ENCODE results near the gene SPATS2L. TPM values are rescaled to one million over a fixed set of nuclear protein-coding genes. Genes with fewer than 3 reads are reported as not detected.

The SPATS2L gene
- total RNA-seq, 1 experiment from 2014 or later, result 174 TPM

DNA sequence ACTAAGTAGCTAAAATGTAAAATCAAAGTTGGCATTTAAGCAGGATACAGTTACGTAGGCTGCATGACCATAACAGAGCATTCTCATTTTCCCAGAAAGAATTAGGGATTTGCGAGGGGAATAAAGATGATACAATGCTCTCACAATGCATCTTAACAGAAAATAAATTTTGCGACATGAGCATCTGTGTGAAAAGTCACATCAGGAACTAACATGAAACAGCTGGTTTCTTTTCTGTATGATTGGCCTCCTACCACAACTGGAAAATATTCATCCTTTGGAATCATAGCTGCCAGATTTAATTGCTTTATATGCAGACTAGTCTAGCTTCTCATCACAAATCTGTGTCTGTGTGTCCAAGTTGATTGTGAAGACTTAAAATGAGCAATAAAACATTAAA is 137.4 kb downstream of the SPATS2L start:
- no peak overlapping the region for H3K4me3 ChIP-seq (ENCODE audit: low read length)
- H3K36me3 ChIP-seq (ENCODE audit: low read depth, low read length), result peaks cover 63% of the 10 kb centered on the region
- DNase-seq, result no peak
- BruUV-seq (replicated peaks), result no TSS peak
- H4K20me1 ChIP-seq (ENCODE audit: low read length), result no peaks in the 10 kb centered on the region
- no peaks in the 10 kb centered on the region for H3F3A ChIP-seq (ENCODE audit: low read length, unreplicated experiment)
- H3K9me3 ChIP-seq (ENCODE audit: low read length), result no peaks in the 10 kb centered on the region
- no peaks in the 10 kb centered on the region for H3K9me2 ChIP-seq (replicated peaks; ENCODE audit: low read length)
- TF ChIP-seq EZH2phosphoT487 (IDR thresholded peaks at IDR 0.05; ENCODE audit: borderline replicate concordance, low read length) (no peak), EZH2 (IDR thresholded peaks at IDR 0.05; ENCODE audit: low read length, unreplicated experiment) (no peak)
- TF ChIP-seq, protein P1, sequence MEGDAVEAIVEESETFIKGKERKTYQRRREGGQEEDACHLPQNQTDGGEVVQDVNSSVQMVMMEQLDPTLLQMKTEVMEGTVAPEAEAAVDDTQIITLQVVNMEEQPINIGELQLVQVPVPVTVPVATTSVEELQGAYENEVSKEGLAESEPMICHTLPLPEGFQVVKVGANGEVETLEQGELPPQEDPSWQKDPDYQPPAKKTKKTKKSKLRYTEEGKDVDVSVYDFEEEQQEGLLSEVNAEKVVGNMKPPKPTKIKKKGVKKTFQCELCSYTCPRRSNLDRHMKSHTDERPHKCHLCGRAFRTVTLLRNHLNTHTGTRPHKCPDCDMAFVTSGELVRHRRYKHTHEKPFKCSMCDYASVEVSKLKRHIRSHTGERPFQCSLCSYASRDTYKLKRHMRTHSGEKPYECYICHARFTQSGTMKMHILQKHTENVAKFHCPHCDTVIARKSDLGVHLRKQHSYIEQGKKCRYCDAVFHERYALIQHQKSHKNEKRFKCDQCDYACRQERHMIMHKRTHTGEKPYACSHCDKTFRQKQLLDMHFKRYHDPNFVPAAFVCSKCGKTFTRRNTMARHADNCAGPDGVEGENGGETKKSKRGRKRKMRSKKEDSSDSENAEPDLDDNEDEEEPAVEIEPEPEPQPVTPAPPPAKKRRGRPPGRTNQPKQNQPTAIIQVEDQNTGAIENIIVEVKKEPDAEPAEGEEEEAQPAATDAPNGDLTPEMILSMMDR (conservative IDR thresholded peaks at IDR 0.05; ENCODE audit: low read depth, low read length), result no peak
- no peak overlapping the region for H3K4me2 ChIP-seq (ENCODE audit: low read length)
- intact Hi-C loops (cut with micrococcal nuclease), result no loop called here
- ChIA-PET CTCF (no interaction called here), POLR2A (ENCODE audit: unreplicated experiment) (no interaction called here)
- H2AFZ ChIP-seq (ENCODE audit: low read length), result no peak overlapping the region
- no peaks in the 10 kb centered on the region for H3K79me2 ChIP-seq (ENCODE audit: low read length)
- no peak overlapping the region for H3K27ac ChIP-seq (ENCODE audit: low read length)
- ATAC-seq, result no peak
- no peak overlapping the region for H3K9ac ChIP-seq (ENCODE audit: low read length)
- no peaks in the 10 kb centered on the region for H3K4me1 ChIP-seq (ENCODE audit: insufficient read depth, low read length)
- no peaks in the 10 kb centered on the region for H3K27me3 ChIP-seq (ENCODE audit: low read length)

DNA sequence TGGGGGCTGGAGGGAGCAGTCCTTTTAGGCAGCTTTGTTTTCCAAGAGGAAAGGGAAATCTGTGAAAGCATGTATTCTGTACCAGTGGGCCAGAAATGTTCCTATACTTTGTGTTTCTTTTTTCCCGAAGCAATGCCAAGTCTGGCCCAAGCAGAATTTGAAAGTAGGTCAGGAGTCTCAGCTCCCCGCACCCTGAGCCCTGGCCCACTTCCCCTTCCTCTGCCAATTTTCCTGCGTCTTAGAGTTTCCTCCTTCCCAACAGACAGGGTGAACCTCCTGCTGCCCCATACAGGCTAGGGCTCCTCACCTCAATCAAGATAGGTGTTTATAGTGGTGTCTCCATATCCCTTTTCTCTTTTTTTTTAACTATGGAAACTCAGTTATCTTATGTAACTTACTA is 138.0 kb downstream of the SPATS2L start:
- Histone ChIP-seq H3K4me3 (ENCODE audit: low read length) (no peak overlapping the region), H3K4me1 (ENCODE audit: insufficient read depth, low read length) (no peaks in the 10 kb centered on the region), H3K36me3 (ENCODE audit: low read depth, low read length) (peaks cover 64% of the 10 kb centered on the region), H3K27ac (ENCODE audit: low read length) (no peak overlapping the region), H2AFZ (ENCODE audit: low read length) (no peak overlapping the region), H3K79me2 (ENCODE audit: low read length) (no peaks in the 10 kb centered on the region), H3K9me3 (ENCODE audit: low read length) (no peaks in the 10 kb centered on the region), H3K27me3 (ENCODE audit: low read length) (no peaks in the 10 kb centered on the region), H4K20me1 (ENCODE audit: low read length) (no peaks in the 10 kb centered on the region), H3K9ac (ENCODE audit: low read length) (no peak overlapping the region), H3F3A (ENCODE audit: low read length, unreplicated experiment) (no peaks in the 10 kb centered on the region), H3K9me2 (replicated peaks; ENCODE audit: low read length) (no peaks in the 10 kb centered on the region), H3K4me2 (ENCODE audit: low read length) (no peak overlapping the region)
- TF ChIP-seq EZH2phosphoT487 (IDR thresholded peaks at IDR 0.05; ENCODE audit: borderline replicate concordance, low read length) (no peak), EZH2 (IDR thresholded peaks at IDR 0.05; ENCODE audit: low read length, unreplicated experiment) (no peak)
- TF ChIP-seq, protein P1 (conservative IDR thresholded peaks at IDR 0.05; ENCODE audit: low read depth, low read length), result no peak
- no peak for ATAC-seq
- no peak for DNase-seq
- BruUV-seq (replicated peaks), result no TSS peak
- intact Hi-C loops (cut with micrococcal nuclease), result no loop called here
- POLR2A ChIA-PET (ENCODE audit: unreplicated experiment), result no interaction called here
- CTCF ChIA-PET, result interaction anchor here (0.5 kb wide), 1 partner anchor 38 kb away, joined by 8 read pairs; no protein-coding TSS in a partner anchor

DNA sequence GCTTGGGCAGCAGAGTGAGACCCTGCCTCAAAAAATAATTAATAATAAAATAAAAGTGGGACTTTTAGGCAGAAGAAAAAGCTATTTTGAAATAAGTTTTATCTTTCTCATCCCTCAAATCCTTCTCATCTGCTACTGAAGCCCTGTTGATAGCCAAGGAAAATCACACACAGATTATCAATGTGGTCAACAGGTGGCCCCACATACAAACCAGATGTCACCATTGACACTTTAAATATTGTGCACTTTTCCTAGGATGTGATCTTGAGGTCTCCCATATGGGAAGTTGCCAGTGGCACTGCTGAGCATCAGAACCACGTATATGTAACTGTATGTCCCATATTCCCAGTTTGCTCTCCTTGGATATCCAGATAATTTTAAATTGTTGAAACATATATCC is 138.8 kb downstream of the SPATS2L start:
- H3K9me2 ChIP-seq (replicated peaks; ENCODE audit: low read length), result no peaks in the 10 kb centered on the region
- H4K20me1 ChIP-seq (ENCODE audit: low read length), result no peaks in the 10 kb centered on the region
- H3F3A ChIP-seq (ENCODE audit: low read length, unreplicated experiment), result no peaks in the 10 kb centered on the region
- TF ChIP-seq EZH2 (IDR thresholded peaks at IDR 0.05; ENCODE audit: low read length, unreplicated experiment) (no peak), EZH2phosphoT487 (IDR thresholded peaks at IDR 0.05; ENCODE audit: borderline replicate concordance, low read length) (no peak)
- TF ChIP-seq, protein P1 (conservative IDR thresholded peaks at IDR 0.05; ENCODE audit: low read depth, low read length), result no peak
- H2AFZ ChIP-seq (ENCODE audit: low read length), result no peak overlapping the region
- ATAC-seq, result no peak
- no peaks in the 10 kb centered on the region for H3K4me1 ChIP-seq (ENCODE audit: insufficient read depth, low read length)
- intact Hi-C loops (cut with micrococcal nuclease), result no loop called here
- no peak overlapping the region for H3K27ac ChIP-seq (ENCODE audit: low read length)
- H3K27me3 ChIP-seq (ENCODE audit: low read length), result no peaks in the 10 kb centered on the region
- H3K9ac ChIP-seq (ENCODE audit: low read length), result no peak overlapping the region
- H3K4me2 ChIP-seq (ENCODE audit: low read length), result no peak overlapping the region
- no peaks in the 10 kb centered on the region for H3K9me3 ChIP-seq (ENCODE audit: low read length)
- H3K79me2 ChIP-seq (ENCODE audit: low read length), result no peaks in the 10 kb centered on the region
- no peak for DNase-seq
- no TSS peak for BruUV-seq (replicated peaks)
- CTCF ChIA-PET, result no interaction called here
- no peak overlapping the region for H3K4me3 ChIP-seq (ENCODE audit: low read length)
- H3K36me3 ChIP-seq (ENCODE audit: low read depth, low read length), result peaks cover 66% of the 10 kb centered on the region
- POLR2A ChIA-PET (ENCODE audit: unreplicated experiment), result no interaction called here
